ENCODE results near the gene GALNT14.

Gene GALNT14

GRCh38 chr2:31166925-31167324 lies 28.7 kb upstream of the GALNT14 start:
- no peak overlapping the region for H3K4me3 ChIP-seq (ENCODE audit: low read length)
- no peak for DNase-seq (ENCODE audit: low read depth)
- TF ChIP-seq CTCF (conservative IDR thresholded peaks at IDR 0.05; ENCODE audit: low read length) = no peak

- no peak for DNase-seq (ENCODE audit: low read depth)
- no peak overlapping the region for H3K4me3 ChIP-seq (ENCODE audit: low read length)
- TF ChIP-seq CTCF (conservative IDR thresholded peaks at IDR 0.05; ENCODE audit: low read length) = no peak
Observed at GRCh38 chr2:31163011-31163539, 24.8 kb upstream of the GALNT14 start.

GRCh38 chr2:31161637-31162036 lies 23.4 kb upstream of the GALNT14 start:
- DNase-seq (ENCODE audit: low read depth) = no peak
- no peak overlapping the region for H3K4me3 ChIP-seq (ENCODE audit: low read length)
- no peak for TF ChIP-seq CTCF (conservative IDR thresholded peaks at IDR 0.05; ENCODE audit: low read length)

- no peak for DNase-seq (ENCODE audit: low read depth)
- TF ChIP-seq CTCF (conservative IDR thresholded peaks at IDR 0.05; ENCODE audit: low read length) = no peak; the same call in 1 of the 2 replicates
- no peak overlapping the region for H3K4me3 ChIP-seq (ENCODE audit: low read length)
Observed at GRCh38 chr2:31151501-31151900, 13.3 kb upstream of the GALNT14 start.

GRCh38 chr2:31150120-31150670 lies 12.0 kb upstream of the GALNT14 start:
- no peak overlapping the region for H3K4me3 ChIP-seq (ENCODE audit: low read length)
- TF ChIP-seq CTCF (conservative IDR thresholded peaks at IDR 0.05; ENCODE audit: low read length) = no peak
- no peak for DNase-seq (ENCODE audit: low read depth)

- H3K4me3 ChIP-seq (ENCODE audit: low read length) = no peak overlapping the region
- no peak for DNase-seq (ENCODE audit: low read depth)
- no peak for TF ChIP-seq CTCF (conservative IDR thresholded peaks at IDR 0.05; ENCODE audit: low read length)
Observed at GRCh38 chr2:31148514-31148913, 10.3 kb upstream of the GALNT14 start.

- DNase-seq (ENCODE audit: low read depth) = no peak
- TF ChIP-seq CTCF (conservative IDR thresholded peaks at IDR 0.05; ENCODE audit: low read length) = no peak
- no peak overlapping the region for H3K4me3 ChIP-seq (ENCODE audit: low read length)
Observed at GRCh38 chr2:31147645-31148044, 9.4 kb upstream of the GALNT14 start.
